HG03558 (cell line): Measurements from ENCODE around the gene THAP9.
"Not testable (repeated sequence)": the region's sequence is repeated elsewhere in the genome, so short reads cannot be mapped to it uniquely, and the experiment has no call there.

ENCODE experiments used
- ATAC-seq: cut with Tn5 transposase; IDR thresholded peaks from one replicate; pipeline ENCODE4 v1.9.1; 2021; ENCODE audit warnings: moderate number of reproducible peaks; ENCODE audit not compliant: unreplicated experiment; ENCODE audit errors: extremely low read depth

Gene THAP9

GRCh38 chr4:82900411-82901182, at the start of gene THAP9:
THAP9 (plus strand) TSS chr4:82900735; CDS start chr4:82900803, 68 bp downstream.
- peak; percentile 83 for ATAC-seq

GRCh38 chr4:82851318-82851717, 49.2 kb upstream of the THAP9 start:
- ATAC-seq = no peak

GRCh38 chr4:82851885-82852750, 48.4 kb upstream of the THAP9 start:
- no peak for ATAC-seq

- no peak for ATAC-seq
Measured at GRCh38 chr4:82852751-82853285, 47.7 kb upstream of the THAP9 start.

- not testable (repeated sequence) for ATAC-seq
Measured at GRCh38 chr4:82860487-82860886, 40.0 kb upstream of the THAP9 start.

- no peak for ATAC-seq
Measured at GRCh38 chr4:82861529-82861928, 39.0 kb upstream of the THAP9 start.

- no peak for ATAC-seq
Measured at GRCh38 chr4:82864336-82864979, 36.1 kb upstream of the THAP9 start.

- ATAC-seq = no peak
Measured at GRCh38 chr4:82865592-82865991, 34.9 kb upstream of the THAP9 start.

GRCh38 chr4:82866033-82866432, 34.5 kb upstream of the THAP9 start:
- ATAC-seq = not testable (repeated sequence)

GRCh38 chr4:82866706-82867385, 33.7 kb upstream of the THAP9 start:
- ATAC-seq = no peak

GRCh38 chr4:82868572-82868971, 32.0 kb upstream of the THAP9 start:
- ATAC-seq = no peak

- no peak for ATAC-seq
Measured at GRCh38 chr4:82885410-82885809, 15.1 kb upstream of the THAP9 start.

- ATAC-seq = no peak
Measured at GRCh38 chr4:82886147-82886942, 14.2 kb upstream of the THAP9 start.

- no peak for ATAC-seq
Measured at GRCh38 chr4:82889287-82889686, 11.2 kb upstream of the THAP9 start.

GRCh38 chr4:82890528-82890900, 10.0 kb upstream of the THAP9 start:
- ATAC-seq = peak; percentile 24

GRCh38 chr4:82890901-82891706, 9.4 kb upstream of the THAP9 start, which contains the start of gene SEC31A:
SEC31A (minus strand) TSS chr4:82891153; CDS start chr4:82881936, 9,217 bp downstream.
- ATAC-seq = peak; percentile 81

GRCh38 chr4:82891707-82892466, 8.6 kb upstream of the THAP9 start:
- no peak for ATAC-seq

- no peak for ATAC-seq
Measured at GRCh38 chr4:82892467-82892802, 8.1 kb upstream of the THAP9 start.
